Stimulated activated CD4-positive, alpha-beta T cell treated with anti-CD3 and anti-CD28 coated beads, Interleukin-12 subunit alpha, Interleukin-12 subunit beta, amount 100 ng/mL, for 48 hours (primary cell): Measurements from ENCODE around the gene NCAPD2.
"Not testable (repeated sequence)": the region's sequence is repeated elsewhere in the genome, so short reads cannot be mapped to it uniquely, and the experiment has no call there.

Source experiments
- DNase-seq, 3 donors: peaks; one replicate each; pipeline ENCODE4 v3.0.0-alpha.2; 2020; ENCODE audit warnings: low read depth in 2 of 3, low spot score in 1 of 3

NCAPD2 gene

DNA sequence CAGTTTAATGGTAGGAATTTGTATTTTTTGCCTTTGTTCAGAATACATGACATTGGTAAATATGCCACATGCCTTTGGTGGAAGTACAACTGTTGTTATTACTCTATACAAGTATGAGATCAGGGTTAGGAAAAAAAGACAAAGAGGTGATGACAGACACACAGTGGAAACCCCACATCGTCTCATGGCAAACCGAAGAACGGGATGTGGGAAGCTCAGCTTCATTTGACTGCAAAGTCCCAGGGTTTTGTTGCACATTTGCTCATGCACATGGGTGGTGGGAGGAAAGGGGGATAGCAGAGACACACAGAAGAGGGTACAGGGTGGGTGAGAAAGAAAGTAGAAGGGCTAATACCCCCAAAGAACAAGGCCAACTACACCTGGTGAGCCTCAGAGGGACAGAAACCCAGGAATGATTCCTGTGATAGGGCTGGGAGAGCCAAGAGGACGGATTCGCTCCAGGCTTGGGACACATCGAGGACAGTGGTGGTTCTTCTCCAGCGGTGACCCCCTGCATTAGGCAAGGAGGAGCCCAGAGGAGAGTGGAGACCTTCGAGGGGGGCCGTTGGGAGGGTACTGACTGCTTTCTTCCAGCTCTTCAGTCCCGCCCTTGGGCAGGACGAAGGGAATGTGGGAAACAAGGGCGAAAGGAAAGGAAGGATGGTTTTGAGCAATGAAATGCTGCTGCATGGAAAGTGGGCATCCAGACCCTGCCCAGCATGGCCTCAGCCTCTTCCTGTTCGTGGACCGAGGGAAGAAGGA, 31.5 kb upstream of the NCAPD2 start:
- no peak for DNase-seq

DNA sequence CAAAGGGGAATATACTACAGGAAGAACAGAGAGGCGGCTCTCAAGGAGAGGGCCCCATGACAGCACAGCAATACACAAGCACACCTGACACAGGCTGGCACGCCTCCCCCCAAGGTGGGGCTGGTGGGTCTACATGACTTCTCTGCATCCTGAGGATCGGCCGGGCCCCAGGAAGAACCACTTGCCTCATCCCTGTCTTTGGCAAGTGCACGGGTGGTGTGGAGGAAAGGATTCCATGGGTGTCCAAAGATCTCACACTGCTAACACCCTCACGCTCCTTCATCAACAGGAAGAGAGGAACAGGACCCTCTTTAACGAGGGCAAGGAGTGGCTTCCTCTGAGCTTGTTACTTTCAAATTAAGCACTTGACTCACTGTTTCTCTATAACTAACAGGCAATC, 30.7 kb upstream of the NCAPD2 start:
- DNase-seq = no peak

DNA sequence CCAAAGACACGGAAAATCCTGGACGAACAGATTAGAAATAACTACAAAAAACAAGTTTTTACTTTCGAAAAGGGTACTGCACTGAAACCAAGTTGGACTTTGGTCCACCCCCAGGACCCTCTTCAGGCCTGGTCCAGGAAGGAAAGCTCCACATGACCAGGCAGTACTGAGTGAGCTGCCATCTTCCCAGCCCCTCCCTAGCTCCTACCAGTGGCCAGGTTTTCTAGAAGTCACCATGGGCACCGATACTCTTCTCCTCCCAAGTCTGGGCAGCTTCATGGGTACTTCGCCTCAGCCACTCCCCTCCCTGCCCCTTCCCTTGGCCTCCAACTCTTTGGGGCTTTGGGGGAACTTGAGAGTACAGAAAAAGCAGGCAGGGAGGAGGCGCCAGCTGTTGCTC, 30.0 kb upstream of the NCAPD2 start:
- DNase-seq = no peak

DNA sequence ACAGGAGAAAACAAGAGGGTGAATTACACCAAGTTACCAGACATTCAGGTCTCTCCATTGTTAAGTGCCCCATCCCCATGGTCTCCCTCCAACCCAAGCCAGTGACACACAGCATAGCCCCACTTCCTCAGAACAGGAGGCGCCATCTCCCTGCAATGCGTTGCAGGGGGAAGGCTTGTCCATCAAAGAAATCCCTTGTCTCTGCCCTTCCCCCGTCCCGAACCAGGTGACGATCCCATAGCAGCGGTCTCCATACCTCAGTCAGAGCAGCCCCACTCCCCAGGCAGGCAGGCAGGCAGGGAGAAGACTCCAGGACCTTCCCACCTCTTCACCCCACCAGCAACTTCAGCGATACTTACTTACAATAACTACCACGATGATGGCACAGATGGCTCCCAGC, 29.4 kb upstream of the NCAPD2 start:
- no peak for DNase-seq

- no peak for DNase-seq
Measured at GRCh38 chr12:6465467-6466183, 28.3 kb upstream of the NCAPD2 start.

- DNase-seq = no peak
Measured at GRCh38 chr12:6466184-6466573, 27.7 kb upstream of the NCAPD2 start.

DNA sequence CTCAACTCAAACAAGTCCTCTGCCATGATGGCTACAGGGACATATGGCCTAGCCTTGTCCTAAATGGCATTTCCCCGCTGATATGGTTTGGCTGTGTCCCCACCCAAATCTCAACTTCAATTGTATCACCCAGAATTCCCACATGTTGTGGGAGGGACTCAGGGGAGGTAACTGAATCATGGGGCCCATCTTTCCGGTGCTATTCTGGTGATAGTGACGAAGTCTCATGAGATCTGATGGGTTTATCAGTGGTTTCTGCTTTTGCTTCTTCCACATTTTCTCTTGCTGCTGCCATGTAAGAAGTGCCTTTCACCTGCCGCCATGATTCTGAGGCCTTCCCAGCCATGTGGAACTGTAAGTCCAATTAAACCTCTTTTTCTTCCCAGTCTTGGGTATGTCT, 27.2 kb upstream of the NCAPD2 start:
- not testable (repeated sequence) for DNase-seq

- DNase-seq = not testable (repeated sequence)
Measured at GRCh38 chr12:6467571-6468282, 26.2 kb upstream of the NCAPD2 start.

- DNase-seq = no peak
Measured at GRCh38 chr12:6468283-6468575, 25.7 kb upstream of the NCAPD2 start.

DNA sequence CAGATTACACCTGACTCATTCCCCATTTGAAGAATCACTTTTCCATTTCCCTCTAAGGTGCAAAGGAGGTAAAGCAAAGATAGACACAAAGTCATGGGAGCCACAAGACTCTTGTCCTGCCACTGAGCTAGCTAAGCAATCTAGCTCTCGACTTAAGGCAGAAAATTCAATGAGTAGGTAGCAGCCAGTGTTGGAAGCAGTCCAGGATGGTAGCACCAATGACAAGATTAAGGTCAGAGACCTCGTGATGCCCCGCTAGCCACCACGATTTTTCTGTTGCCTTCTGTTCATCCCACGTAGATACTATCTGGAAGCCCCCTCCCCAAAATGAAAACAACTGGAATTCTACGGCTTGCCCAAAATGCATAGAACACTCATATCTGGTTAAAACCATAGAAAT, 24.8 kb upstream of the NCAPD2 start:
- no peak for DNase-seq

GRCh38 chr12:6469609-6470374, 24.1 kb upstream of the NCAPD2 start:
- no peak for DNase-seq

GRCh38 chr12:6470375-6471163, 23.3 kb upstream of the NCAPD2 start, which contains the start of gene VAMP1:
TSS of gene VAMP1 (minus strand) at chr12:6470677. CDS start at chr12:6470531, 146 bp downstream.
- peak; percentile 94 to 99 (median 98) for DNase-seq

- no peak for DNase-seq
Measured at GRCh38 chr12:6471989-6472360, 21.9 kb upstream of the NCAPD2 start.

- DNase-seq = no peak
Measured at GRCh38 chr12:6472491-6472890, 21.4 kb upstream of the NCAPD2 start.

DNA sequence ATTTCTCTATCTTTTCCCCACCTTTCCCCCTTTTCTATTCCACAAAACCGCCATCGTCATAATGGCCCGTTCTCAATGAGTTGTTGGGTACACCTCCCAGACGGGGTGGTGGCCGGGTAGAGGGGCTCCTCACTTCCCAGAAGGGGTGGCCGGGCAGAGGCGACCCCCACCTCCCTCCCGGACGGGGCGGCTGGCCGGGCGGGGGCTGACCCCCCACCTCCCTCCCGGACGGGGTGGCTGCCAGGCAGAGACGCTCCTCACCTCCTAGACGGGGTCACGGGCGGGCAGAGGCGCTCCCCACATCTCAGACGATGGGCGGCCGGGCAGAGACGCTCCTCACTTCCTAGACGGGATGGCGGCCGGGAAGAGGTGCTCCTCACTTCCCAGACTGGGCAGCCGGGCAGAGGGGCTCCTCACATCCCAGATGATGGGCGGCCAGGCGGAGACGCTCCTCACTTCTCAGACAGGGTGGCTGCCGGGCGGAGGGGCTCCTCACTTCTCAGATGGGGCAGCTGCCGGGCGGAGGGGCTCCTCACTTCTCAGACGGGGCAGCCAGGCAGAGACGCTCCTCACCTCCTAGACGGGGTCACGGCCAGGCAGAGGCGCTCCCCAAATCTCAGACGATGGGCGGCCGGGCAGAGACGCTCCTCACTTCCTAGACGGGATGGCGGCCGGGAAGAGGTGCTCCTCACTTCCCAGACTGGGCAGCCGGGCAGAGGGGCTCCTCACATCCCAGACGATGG, 18.5 kb upstream of the NCAPD2 start:
- DNase-seq = not testable (repeated sequence)

GRCh38 chr12:6476489-6476888, 17.4 kb upstream of the NCAPD2 start:
- no peak for DNase-seq

DNA sequence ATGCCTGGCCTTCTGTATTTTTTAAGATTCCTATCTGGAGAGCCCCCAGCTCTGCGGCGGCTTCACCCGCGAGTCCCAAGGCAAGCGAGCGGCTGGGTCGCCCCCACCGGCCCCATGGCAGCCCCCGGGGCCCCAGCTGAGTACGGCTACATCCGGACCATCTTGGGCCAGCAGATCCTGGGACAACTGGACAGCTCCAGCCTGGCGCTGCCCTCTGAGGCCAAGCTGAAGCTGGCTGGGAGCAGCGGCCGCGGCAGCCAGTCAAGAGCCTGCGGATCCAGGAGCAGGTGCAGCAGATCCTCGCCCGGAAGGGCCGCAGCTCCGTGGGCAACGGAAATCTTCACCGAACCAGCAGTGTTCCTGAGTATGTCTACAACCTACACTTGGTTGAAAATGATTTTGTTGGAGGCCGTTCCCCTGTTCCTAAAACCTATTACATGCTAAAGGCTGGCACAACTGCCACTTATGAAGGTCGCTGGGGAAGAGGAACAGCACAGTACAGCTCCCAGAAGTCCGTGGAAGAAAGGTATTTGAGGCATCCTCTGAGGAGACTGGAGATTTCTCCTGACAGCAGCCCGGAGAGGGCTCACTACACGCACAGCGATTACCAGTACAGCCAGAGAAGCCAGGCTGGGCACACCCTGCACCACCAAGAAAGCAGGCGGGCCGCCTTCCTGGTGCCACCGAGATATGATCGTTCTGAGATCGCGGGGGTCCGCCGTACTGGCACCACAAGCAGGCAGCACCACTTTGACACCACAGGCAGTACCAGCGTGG, 16.1 kb upstream of the NCAPD2 start:
- DNase-seq = not testable (repeated sequence)

DNA sequence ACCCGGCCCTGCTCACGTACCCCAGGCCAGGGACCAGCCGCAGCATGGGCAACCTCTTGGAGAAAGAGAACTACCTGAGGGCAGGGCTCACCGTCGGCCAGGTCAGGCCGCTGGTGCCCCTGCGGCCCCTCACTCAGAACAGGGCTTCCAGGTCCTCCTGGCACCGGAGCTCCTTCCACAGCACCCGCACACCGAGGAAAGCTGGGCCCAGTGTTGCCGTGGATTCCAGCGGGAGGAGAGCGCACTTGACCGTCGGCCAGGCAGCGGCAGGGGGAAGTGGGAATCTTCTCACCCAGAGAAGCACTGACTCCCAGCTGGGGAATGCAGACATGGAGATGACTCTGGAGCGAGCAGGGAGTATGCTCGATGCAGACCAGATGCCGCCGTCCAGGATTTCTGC, 15.5 kb upstream of the NCAPD2 start:
- no peak for DNase-seq

DNA sequence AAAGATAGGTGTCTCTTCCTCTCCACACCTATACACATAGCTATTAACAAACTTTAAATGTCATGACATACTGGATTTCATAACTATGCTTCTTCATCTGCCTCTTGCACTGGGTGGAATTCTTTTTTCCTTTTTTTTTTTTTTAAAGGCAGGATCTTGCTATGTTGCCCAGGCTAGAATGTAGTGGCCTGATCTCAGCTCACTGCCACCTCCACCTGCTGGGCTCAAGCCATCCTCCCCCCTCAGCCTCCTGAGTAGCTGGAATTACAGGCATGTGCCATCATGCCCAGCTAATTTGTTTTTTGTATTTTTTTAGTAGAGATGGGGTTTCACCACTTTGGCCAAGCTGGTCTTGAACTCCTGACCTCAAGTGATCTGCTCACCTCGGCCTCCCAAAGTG, 5.7 kb upstream of the NCAPD2 start:
- DNase-seq = no peak
